Endothelial cell of umbilical vein (primary cell): ENCODE data around the gene ZFYVE9. TPM values are rescaled to one million over a fixed set of nuclear protein-coding genes. Genes with fewer than 3 reads are reported as not detected.

ENCODE experiments used
- BruUV-seq: library from RNA; stranded (reverse); fragments of 400-500 nt; replicated peaks from 2 replicates; lab custom pipeline; 2021; lab: Mats Ljungman, UMichigan
- CTCF ChIA-PET: fragments of 300-600, 350-600 bp; sonication (Branson Sonifier 250); formaldehyde crosslinking; loops from one replicate; lab custom pipeline; 2021; ENCODE audit warnings: antibody characterized with exemption, inconsistent platforms; lab: Charles Lee
- POLR2A ChIA-PET: fragments of 300-600, 350-600 bp; sonication (Branson Sonifier 250); formaldehyde crosslinking; loops from one replicate; lab custom pipeline; 2021; ENCODE audit warnings: antibody characterized with exemption, inconsistent platforms; lab: Charles Lee
- DNase-seq: peaks from one replicate; pipeline ENCODE4 v3.0.0-alpha.2; 2011; ENCODE audit warnings: low read depth, low spot score
- FAIRE-seq: peaks from 2 replicates; lab custom pipeline; 2011; peaks lifted over from hg19 to GRCh38; lab: Jason Lieb, UNC
- H2AFZ ChIP-seq: 2 replicates; pipeline ENCODE4 v1.6.0; 2012; ENCODE audit warnings: low read depth, low read length, control low read depth, inconsistent platforms
- H3K27ac ChIP-seq: 2 replicates; pipeline ENCODE4 v1.5.1; 2011; ENCODE audit warnings: low read depth, mild to moderate bottlenecking, control low read depth, low read length, moderate library complexity; ENCODE audit not compliant: insufficient read depth
- H3K27me3 ChIP-seq, 2 experiments: 2 replicates each; pipeline versions ENCODE4 v1.6.0 to v1.6.1; 2011; ENCODE audit warnings: low read length in 2 of 2, mixed read lengths in 1 of 2; ENCODE audit not compliant: control insufficient read depth in 2 of 2, insufficient read depth in 2 of 2
- H3K36me3 ChIP-seq, 2 experiments: 2 replicates in 1 of 2; 3 replicates in 1 of 2; pipeline ENCODE4 v1.5.1; 2011; ENCODE audit warnings: low read length in 2 of 2, mild to moderate bottlenecking in 1 of 2, moderate library complexity in 1 of 2; ENCODE audit not compliant: control insufficient read depth in 2 of 2, insufficient read depth in 2 of 2; ENCODE audit errors: extremely low read depth in 1 of 2
- H3K4me1 ChIP-seq: 3 replicates; pipeline ENCODE4 v1.5.1; 2011; ENCODE audit warnings: mild to moderate bottlenecking, low read length; ENCODE audit not compliant: control insufficient read depth, insufficient read depth; ENCODE audit errors: extremely low read depth
- H3K4me2 ChIP-seq: 2 replicates; pipeline ENCODE4 v1.6.1; 2011; ENCODE audit warnings: low read length, control low read depth, mixed read lengths; ENCODE audit not compliant: insufficient read depth
- H3K4me3 ChIP-seq, 3 experiments: fragments of 200-600 bp in 1 of 3; sonication (generic), shearing (Covaris generic) in 1 of 3; replicated peaks in 1 of 3; 2 replicates each; pipeline ENCODE4 v1.5.1; 2011 to 2016; ENCODE audit warnings: control low read depth in 3 of 3, low read length in 3 of 3, mild to moderate bottlenecking in 2 of 3, inconsistent platforms in 1 of 3, low read depth in 1 of 3, moderate library complexity in 1 of 3; ENCODE audit not compliant: insufficient read depth in 1 of 3
- H3K79me2 ChIP-seq: 2 replicates; pipeline ENCODE4 v1.6.0; 2012; ENCODE audit warnings: low read length, inconsistent platforms; ENCODE audit not compliant: control insufficient read depth, insufficient read depth
- H3K9ac ChIP-seq: replicated peaks from 2 replicates; pipeline ENCODE3; 2011; ENCODE audit warnings: low read length, control low read depth; ENCODE audit not compliant: insufficient read depth; ENCODE audit errors: extremely low read depth
- H3K9me1 ChIP-seq: replicated peaks from 3 replicates; pipeline ENCODE4 v1.6.0; 2011; ENCODE audit warnings: mild to moderate bottlenecking, low read length; ENCODE audit not compliant: control insufficient read depth, insufficient read depth; ENCODE audit errors: extremely low read depth
- H3K9me3 ChIP-seq: replicated peaks from 2 replicates; pipeline ENCODE4 v1.5.1; 2012; ENCODE audit warnings: low read length, inconsistent platforms; ENCODE audit not compliant: control insufficient read depth, insufficient read depth
- H4K20me1 ChIP-seq: replicated peaks from 2 replicates; pipeline ENCODE3; 2011; ENCODE audit warnings: mild to moderate bottlenecking, low read length; ENCODE audit not compliant: control insufficient read depth, insufficient read depth; ENCODE audit errors: extremely low read depth
- CTCF ChIP-seq, 2 donors: IDR thresholded peaks; 1 replicate in 1 of 2; 2 replicates in 1 of 2; pipeline ENCODE4 v1.5.1; 2011; ENCODE audit warnings: low read length in 2 of 2, mild to moderate bottlenecking in 2 of 2, moderate library complexity in 2 of 2, control low read depth in 1 of 2, inconsistent platforms in 1 of 2, low read depth in 1 of 2; ENCODE audit not compliant: insufficient read depth in 1 of 2; ENCODE audit errors: extremely low read depth in 1 of 2
- EZH2 ChIP-seq: IDR thresholded peaks from 2 replicates; pipeline ENCODE4 v1.6.1; 2012; ENCODE audit warnings: borderline replicate concordance, low read depth, mild to moderate bottlenecking, moderate library complexity, low read length, inconsistent platforms; ENCODE audit not compliant: severe bottlenecking
- FOS ChIP-seq: IDR thresholded peaks from 2 replicates; pipeline ENCODE4 v1.6.1; 2011; ENCODE audit warnings: mild to moderate bottlenecking, low read length, moderate library complexity, borderline replicate concordance; ENCODE audit not compliant: insufficient read depth
- GATA2 ChIP-seq: IDR thresholded peaks from 2 replicates; pipeline ENCODE4 v1.7.0; 2011; ENCODE audit warnings: low read depth, mild to moderate bottlenecking, moderate library complexity, mixed read lengths, low read length; ENCODE audit not compliant: insufficient read length, insufficient read depth
- JUN ChIP-seq: IDR thresholded peaks from 2 replicates; pipeline ENCODE4 v1.6.1; 2011; ENCODE audit warnings: borderline replicate concordance, low read depth; ENCODE audit not compliant: insufficient read length, insufficient read depth
- MYC ChIP-seq: IDR thresholded peaks from one replicate; pipeline ENCODE4 v1.6.1; 2011; ENCODE audit warnings: mild to moderate bottlenecking, low read depth, low read length
- POLR2A ChIP-seq: IDR thresholded peaks from 2 replicates; pipeline ENCODE4 v1.6.1; 2012; ENCODE audit warnings: low read depth, mild to moderate bottlenecking, control low read depth, low read length
- POLR2AphosphoS5 ChIP-seq: IDR thresholded peaks from 2 replicates; pipeline ENCODE4 v1.6.1; 2012; ENCODE audit warnings: low read depth, mild to moderate bottlenecking, control low read depth, low read length, moderate library complexity; ENCODE audit not compliant: insufficient read depth
- dilution Hi-C: fragments of 300-500 bp; cut with MboI; formaldehyde crosslinking; loops from one replicate; pipeline ENCODE4 v1.15.0; 2019; ENCODE audit warnings: low sequenced_read_pairs; ENCODE audit not compliant: extremely low pct_ligation_motif_present
- intact Hi-C: fragments of 100-400 bp; cut with micrococcal nuclease; formaldehyde crosslinking; loops from one replicate; pipeline ENCODE4 v1.10.0; 2022
- polyA plus RNA-seq, 4 experiments: library from polyadenylated mRNA; depleted of rRNA in 3 of 4; stranded (reverse) in 3 of 4; unstranded in 1 of 4; fragments of >200 nt; gene quantifications; 2 replicates each; pipeline versions ENCODE4 v1.2.1 to v1.2.3, GENCODE V29; 2011 to 2012; ENCODE audit warnings: missing spikeins in 1 of 4
- total RNA-seq: library from RNA; stranded (reverse); gene quantifications from 2 replicates; pipeline ENCODE4 v1.2.3, GENCODE V29; 2021
- TF ChIP-seq, protein P1 (sequence below): IDR thresholded peaks from 2 replicates; pipeline ENCODE4 v1.6.1; 2011; ENCODE audit not compliant: insufficient read depth, insufficient read length

ZFYVE9 gene
- total and polyA plus RNA-seq, 2 donors (not counting 3 experiments of a cell fraction or from before 2014, with no cell fraction given) = 4.1 to 16.8 TPM

- no peak overlapping the region for H3K4me2 ChIP-seq
- H3K9me1 ChIP-seq = no peaks in the 10 kb centered on the region
- H2AFZ ChIP-seq = no peak overlapping the region
- TF ChIP-seq CTCF (IDR thresholded peaks at IDR 0.05; ENCODE audit: extremely low read depth in 1 of 2, insufficient read depth in 1 of 2, low read depth in 1 of 2, low read length in 2 of 2) (no peak), POLR2A (no peak), JUN (no peak), EZH2 (no peak), POLR2AphosphoS5 (no peak)
- H3K27ac ChIP-seq = no peak overlapping the region
- ChIA-PET POLR2A (interaction anchor here (0.6 kb wide), 1 partner anchor 939 kb away, joined by 3 read pairs; no protein-coding TSS in a partner anchor), CTCF (interaction anchor here (0.5 to 1.4 kb wide), 2 partner anchors 326 to 380 kb away, joined by 3 read pairs; no protein-coding TSS in a partner anchor)
- no TSS peak for BruUV-seq
- peaks cover 22 to 70% of the 10 kb centered on the region in 2 experiments for H3K36me3 ChIP-seq
- intact Hi-C loops = no loop called here
- DNase-seq = no peak
- H3K4me1 ChIP-seq = peaks cover 7% of the 10 kb centered on the region
- H3K79me2 ChIP-seq = peaks cover 24% of the 10 kb centered on the region
- H3K9me3 ChIP-seq = no peaks in the 10 kb centered on the region
- H3K27me3 ChIP-seq = no peaks in the 10 kb centered on the region
- H4K20me1 ChIP-seq = no peaks in the 10 kb centered on the region
- H3K9ac ChIP-seq = no peak overlapping the region
- dilution Hi-C loops = no loop called here
- no peak overlapping the region for H3K4me3 ChIP-seq
- no peak for FAIRE-seq
Measured at GRCh38 chr1:52360595-52360968, 218.7 kb downstream of the ZFYVE9 start.

- DNase-seq = no peak
- CTCF ChIA-PET = interaction anchor here (1.0 to 1.9 kb wide), 3 partner anchors 14 to 238 kb away, joined by 3 to 6 read pairs (median 5); no protein-coding TSS in a partner anchor
- POLR2A ChIA-PET = no interaction called here
Measured at GRCh38 chr1:52364235-52364839, 222.4 kb downstream of the ZFYVE9 start.

More at GRCh38 chr1:52364235-52364839, 222.4 kb downstream of the ZFYVE9 start:
- intact Hi-C loops (no loop called here), dilution Hi-C loops (no loop called here)
- Histone ChIP-seq H3K4me2 (peak overlapping the region; percentile 77), H3K4me3 (no peak overlapping the region), H3K9ac (no peak overlapping the region), H3K9me3 (no peaks in the 10 kb centered on the region), H3K9me1 (no peaks in the 10 kb centered on the region), H3K79me2 (peaks cover 26% of the 10 kb centered on the region), H3K27me3 (no peaks in the 10 kb centered on the region), H4K20me1 (no peaks in the 10 kb centered on the region), H3K27ac (no peak overlapping the region), H3K36me3 (peaks cover 6 to 37% of the 10 kb centered on the region in 2 experiments), H3K4me1 (peaks cover 11% of the 10 kb centered on the region), H2AFZ (no peak overlapping the region)
- no TSS peak for BruUV-seq
- no peak for FAIRE-seq
- TF ChIP-seq CTCF (IDR thresholded peaks at IDR 0.05; ENCODE audit: extremely low read depth in 1 of 2, insufficient read depth in 1 of 2, low read depth in 1 of 2, low read length in 2 of 2) (no peak), JUN (no peak), EZH2 (no peak), POLR2AphosphoS5 (no peak), POLR2A (no peak), MYC (no peak), FOS (no peak), GATA2 (no peak)
- TF ChIP-seq, protein P1, sequence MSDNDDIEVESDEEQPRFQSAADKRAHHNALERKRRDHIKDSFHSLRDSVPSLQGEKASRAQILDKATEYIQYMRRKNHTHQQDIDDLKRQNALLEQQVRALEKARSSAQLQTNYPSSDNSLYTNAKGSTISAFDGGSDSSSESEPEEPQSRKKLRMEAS = no peak
